C4-2B (cell line): ENCODE measurements around the gene GPR32.
"Not testable (repeated sequence)": the region's sequence is repeated elsewhere in the genome, so short reads cannot be mapped to it uniquely, and the experiment has no call there.

ENCODE experiments used
- H3K27ac ChIP-seq: fragments of 450-650 bp; 2 replicates; pipeline ENCODE4 v1.5.1; 2017
- CTCF ChIP-seq: fragments of 450-650 bp; conservative IDR thresholded peaks from 2 replicates; pipeline ENCODE4 v1.5.1; 2017; ENCODE audit warnings: mild to moderate bottlenecking
- ZFX ChIP-seq: fragments of 450-650 bp; IDR thresholded peaks from 2 replicates; pipeline ENCODE4 v1.6.1; 2017

GPR32 gene

GRCh38 chr19:50804420-50805272 is 34.4 kb downstream of the GPR32 start:
- TF ChIP-seq ZFX (no peak), CTCF (no peak)
- H3K27ac ChIP-seq: peak overlapping the region; percentile 99

GRCh38 chr19:50808856-50809255 is 38.6 kb downstream of the GPR32 start:
- H3K27ac ChIP-seq: no peak overlapping the region
- no peak for TF ChIP-seq CTCF
- TF ChIP-seq ZFX: no peak

GRCh38 chr19:50811622-50812238 is 41.5 kb downstream of the GPR32 start:
- H3K27ac ChIP-seq: not testable (repeated sequence)

- TF ChIP-seq ZFX (no peak), CTCF (no peak)
Measured at GRCh38 chr19:50812474-50812873, 42.2 kb downstream of the GPR32 start.

GRCh38 chr19:50814883-50815282 is 44.6 kb downstream of the GPR32 start:
- H3K27ac ChIP-seq: no peak overlapping the region
- no peak for TF ChIP-seq CTCF
- TF ChIP-seq ZFX: no peak

More at GRCh38 chr19:50812474-50812873, 42.2 kb downstream of the GPR32 start:
- no peak overlapping the region for H3K27ac ChIP-seq

- TF ChIP-seq CTCF: no peak
- TF ChIP-seq ZFX: no peak
- H3K27ac ChIP-seq: no peak overlapping the region
Measured at GRCh38 chr19:50815439-50815838, 45.2 kb downstream of the GPR32 start.

GRCh38 chr19:50817941-50818858 is 47.9 kb downstream of the GPR32 start:
- TF ChIP-seq CTCF (no peak), ZFX (no peak)
- H3K27ac ChIP-seq: no peak overlapping the region
